GM21528 (cell line): ENCODE measurements around the gene KCNE2.
"Not testable (repeated sequence)": the region's sequence is repeated elsewhere in the genome, so short reads cannot be mapped to it uniquely, and the experiment has no call there.

Experiments used
- ATAC-seq: cut with Tn5 transposase; IDR thresholded peaks from one replicate; pipeline ENCODE4 v1.9.1; 2021; ENCODE audit warnings: mild to moderate bottlenecking, moderate library complexity; ENCODE audit not compliant: unreplicated experiment, low FRiP score

Gene KCNE2

GRCh38 chr21:34352556-34352955 lies 11.2 kb upstream of the KCNE2 start:
- no peak for ATAC-seq

DNA sequence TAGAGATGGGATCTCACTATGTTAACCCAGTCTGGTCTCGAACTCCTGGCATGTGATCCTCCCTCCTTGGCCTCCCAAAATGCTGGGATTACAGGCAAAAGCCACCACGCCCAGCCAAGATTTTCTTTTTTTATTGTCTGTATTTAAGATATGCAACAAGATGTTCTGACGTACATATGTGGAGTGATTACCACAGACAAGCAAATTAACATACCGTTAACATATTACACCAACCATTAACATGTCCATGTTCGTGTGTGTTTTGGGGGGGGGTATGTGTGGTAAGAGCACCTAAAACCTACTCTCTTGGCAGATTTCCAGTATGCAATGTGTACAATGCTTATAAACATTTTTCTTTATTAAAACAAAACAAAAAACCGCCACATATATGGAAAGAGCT lies 10.6 kb upstream of the KCNE2 start:
- no peak for ATAC-seq

DNA sequence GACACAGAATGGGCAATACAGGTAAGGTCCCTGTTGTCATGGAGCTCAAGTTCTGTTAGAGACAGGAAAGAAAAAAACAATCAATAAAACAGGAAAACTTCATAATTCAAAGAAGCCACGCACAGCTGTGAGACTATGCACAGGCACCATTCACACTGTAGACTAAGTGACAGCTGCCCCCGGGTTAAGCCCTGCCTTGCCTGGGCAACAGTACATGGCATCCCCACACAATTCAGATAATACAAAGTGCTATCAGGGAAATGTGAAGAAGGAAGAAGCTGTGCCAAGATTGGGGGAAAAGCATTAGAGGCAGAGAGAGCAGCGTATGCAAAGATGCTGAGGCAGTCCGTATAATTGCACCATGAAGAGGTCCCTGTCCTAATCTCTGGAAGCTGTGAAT lies 9.0 kb upstream of the KCNE2 start:
- no peak for ATAC-seq

DNA sequence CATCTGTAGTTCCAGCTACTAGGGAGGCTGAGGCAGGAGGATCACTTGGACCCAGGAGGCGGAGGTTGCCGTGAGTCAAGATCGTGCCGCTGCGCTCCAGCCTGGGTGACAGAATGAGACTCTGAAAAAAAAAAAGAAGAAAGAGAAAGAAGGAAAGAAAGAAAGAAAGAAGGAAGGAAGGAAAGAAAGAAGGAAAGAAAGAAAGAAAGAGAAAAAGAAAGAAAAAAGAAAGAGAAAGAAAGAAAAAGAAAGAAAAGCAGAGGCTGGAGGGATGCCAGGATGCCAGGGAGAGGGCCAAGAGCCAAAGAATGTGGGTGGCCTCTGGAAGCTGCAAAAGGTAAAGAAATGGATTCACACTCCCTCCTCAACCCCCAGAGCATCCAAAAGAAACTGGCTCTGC lies 8.2 kb upstream of the KCNE2 start:
- no peak for ATAC-seq

DNA sequence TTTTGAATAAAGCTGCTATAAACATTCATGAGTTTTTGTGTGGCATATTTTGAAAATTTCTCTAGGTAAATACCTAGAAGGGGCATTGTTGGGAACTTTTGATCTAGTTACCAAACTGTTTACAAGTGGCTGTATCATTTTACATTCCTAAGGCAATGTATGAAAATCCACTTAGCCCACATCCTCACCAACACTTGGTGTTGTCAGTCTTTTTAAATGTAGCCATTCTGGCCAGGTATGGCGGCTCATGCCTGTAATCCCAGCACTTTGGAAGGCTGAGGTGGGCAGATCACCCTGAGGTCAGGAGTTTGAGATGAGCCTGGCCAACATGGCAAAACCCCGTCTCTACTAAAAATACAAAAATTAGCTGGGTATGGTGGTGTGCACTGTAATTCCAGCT lies 5.9 kb upstream of the KCNE2 start:
- ATAC-seq = no peak

DNA sequence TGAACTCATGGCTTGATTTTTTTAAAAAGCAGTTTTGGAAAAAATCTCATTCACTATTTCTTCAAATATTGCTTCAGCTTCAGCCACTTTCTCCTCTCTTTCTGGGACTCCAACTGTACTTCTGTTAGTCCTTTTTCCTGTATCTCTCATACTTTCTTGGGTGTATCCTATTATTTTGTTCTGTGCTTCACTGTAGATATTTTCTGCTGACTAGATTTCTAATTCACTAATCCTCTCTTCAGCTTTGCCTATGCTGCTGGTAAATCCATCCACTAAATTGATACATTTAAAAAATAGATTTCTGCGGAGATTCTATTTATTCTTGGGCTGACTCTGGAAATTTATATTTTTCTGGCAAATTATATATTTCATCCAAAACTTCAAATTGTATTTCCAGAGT lies 4.9 kb upstream of the KCNE2 start:
- no peak for ATAC-seq

- ATAC-seq = no peak
Observed at GRCh38 chr21:34360488-34361241, 3.1 kb upstream of the KCNE2 start.

DNA sequence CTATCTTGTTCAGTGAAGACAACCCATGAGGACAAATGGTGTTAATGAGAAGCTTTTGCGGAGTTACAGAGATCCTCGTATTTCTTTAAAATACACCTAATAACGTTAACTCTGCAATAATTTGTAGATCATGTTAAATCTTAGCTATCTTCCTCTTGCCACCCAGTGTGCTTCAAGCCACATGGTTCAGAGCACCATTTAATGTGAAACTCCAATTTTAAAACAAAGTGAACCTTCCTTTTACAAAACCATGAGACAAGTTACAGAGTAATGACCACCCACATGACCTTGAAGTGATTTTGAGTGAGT lies 1.7 kb upstream of the KCNE2 start:
- no peak for ATAC-seq

DNA sequence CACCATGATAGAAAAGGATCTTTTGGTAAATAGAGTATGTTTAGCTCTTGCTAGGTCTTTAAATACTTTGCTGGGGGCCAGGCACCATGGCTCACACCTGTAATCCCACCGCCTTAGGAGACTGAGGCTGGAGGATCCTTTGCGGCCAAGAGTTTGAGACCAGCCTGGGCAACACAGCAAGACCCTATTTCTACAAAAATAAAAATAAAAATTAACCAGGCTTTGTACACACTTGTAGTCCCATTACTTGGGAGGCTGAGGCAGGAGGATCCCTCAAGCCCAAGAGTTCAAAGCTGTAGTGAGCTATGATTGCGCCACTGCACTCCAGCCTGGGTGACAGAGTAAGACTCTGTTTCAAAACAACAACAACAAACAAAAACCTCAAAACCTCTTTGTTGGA lies 1.1 kb upstream of the KCNE2 start:
- no peak for ATAC-seq

DNA sequence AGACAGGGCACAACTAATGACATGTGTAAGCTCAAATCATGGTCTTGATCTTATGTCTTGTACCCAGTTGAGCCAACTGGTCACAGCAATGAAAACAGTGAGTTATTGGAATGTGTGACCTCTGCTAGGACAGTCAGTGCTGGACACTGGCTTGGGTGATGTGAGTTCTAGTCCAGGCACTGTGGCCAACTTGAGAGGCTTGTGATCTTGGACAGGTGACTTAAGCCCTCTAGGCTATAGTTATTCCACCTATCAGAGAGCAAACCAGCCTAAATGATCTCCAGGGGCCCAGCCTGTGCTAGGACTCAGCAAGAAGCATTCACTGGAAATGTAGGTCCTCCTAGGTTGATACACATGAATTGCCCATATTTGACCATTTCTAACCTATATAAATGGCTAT lies 1.1 kb downstream of the KCNE2 start:
- no peak for ATAC-seq

GRCh38 chr21:34365809-34366208 lies 2.0 kb downstream of the KCNE2 start:
- no peak for ATAC-seq

DNA sequence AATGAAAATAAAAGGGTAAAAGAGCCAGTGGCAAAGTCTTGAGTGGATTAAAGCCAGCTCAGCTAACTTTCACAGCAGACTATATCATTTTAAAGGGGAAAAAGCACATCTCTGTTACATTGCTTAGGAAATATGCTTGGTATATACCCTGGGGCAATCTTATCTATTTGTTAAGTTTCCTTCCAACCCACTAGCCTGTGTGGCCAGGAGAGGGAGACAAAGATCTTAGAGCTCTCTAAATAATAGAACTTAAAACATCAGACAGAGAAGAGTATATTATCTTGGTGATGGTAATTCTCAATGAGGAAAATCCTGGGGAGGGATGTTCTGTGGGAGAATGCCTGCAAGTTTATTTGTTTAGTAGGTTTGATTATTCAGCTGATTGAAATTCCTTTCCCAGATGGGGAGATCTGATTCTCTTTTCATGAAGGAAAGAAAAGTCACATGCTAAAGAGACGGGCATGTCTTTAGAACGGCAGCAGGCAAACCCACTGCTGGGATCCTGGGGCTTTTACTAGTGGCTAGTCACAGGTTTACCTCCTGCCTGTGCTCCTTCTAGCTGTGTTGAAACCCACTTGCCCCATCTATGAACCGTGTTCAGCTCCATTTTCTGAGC lies 3.6 kb downstream of the KCNE2 start:
- ATAC-seq = no peak

DNA sequence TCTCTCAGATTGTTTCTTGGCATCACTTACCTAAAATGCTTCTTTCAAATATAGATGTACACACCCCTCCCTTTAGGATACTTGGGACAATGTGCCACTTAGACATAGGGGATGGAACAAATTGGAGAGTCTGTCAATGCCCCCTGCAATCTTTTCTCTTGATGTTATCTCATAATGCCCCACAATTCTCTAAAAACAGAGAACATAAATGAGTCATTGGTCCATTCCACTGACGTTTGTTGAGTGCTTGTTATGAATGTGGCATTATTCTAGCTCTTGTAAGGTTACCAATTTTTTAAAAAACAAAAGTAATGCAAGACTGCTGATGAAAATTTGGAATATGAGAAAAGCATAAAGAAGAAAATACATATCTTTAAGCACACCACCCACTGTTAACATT lies 5.9 kb downstream of the KCNE2 start:
- ATAC-seq = no peak

DNA sequence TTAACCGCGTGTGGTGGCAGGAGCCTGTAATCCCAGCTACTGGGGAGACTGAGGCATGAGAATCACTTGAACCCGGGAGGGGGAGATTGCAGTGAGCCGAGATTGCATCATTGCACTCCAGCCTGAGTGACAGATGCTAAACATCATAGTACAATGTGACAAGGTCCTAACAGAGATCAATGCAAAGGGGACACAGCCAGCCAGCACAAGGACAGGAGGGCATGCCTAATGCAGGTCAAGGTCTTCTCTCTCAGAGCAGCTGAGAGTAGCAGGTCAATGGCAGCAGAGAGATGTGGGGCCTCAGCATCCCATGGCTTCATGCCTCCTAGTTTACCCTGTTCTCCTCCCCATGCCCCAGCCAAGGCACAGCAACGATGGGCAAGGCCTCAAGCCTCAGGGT lies 8.5 kb downstream of the KCNE2 start:
- no peak for ATAC-seq

- not testable (repeated sequence) for ATAC-seq
Observed at GRCh38 chr21:34374462-34374861, 10.7 kb downstream of the KCNE2 start.

- ATAC-seq = peak; percentile 79
Observed at GRCh38 chr21:34374940-34375618, 11.3 kb downstream of the KCNE2 start, which contains the start of gene SMIM11. Gene SMIM11, plus strand, starts transcription at chr21:34375507. Its CDS starts 3,998 bp downstream, at chr21:34379505.

DNA sequence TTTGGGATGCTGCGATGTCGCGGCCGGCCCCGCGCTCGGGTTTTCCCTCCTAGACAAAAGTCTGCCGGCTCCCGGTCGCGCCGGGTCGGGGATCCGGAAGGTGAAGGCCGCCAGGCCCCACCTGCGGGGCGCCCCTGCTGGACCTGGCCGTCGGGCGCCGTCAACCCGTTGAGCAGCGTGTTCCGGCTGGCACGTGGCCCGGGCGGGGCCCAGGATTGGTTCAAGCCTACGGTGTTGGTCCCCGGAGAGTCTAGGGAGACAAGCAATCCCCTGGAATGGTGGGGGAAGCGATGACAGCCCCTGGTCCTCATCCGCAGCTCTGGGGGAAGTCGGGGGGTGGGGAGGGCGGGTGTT lies 11.8 kb downstream of the KCNE2 start:
- peak; percentile 46 for ATAC-seq

- ATAC-seq = not testable (repeated sequence)
Observed at GRCh38 chr21:34383138-34383537, 19.3 kb downstream of the KCNE2 start.

DNA sequence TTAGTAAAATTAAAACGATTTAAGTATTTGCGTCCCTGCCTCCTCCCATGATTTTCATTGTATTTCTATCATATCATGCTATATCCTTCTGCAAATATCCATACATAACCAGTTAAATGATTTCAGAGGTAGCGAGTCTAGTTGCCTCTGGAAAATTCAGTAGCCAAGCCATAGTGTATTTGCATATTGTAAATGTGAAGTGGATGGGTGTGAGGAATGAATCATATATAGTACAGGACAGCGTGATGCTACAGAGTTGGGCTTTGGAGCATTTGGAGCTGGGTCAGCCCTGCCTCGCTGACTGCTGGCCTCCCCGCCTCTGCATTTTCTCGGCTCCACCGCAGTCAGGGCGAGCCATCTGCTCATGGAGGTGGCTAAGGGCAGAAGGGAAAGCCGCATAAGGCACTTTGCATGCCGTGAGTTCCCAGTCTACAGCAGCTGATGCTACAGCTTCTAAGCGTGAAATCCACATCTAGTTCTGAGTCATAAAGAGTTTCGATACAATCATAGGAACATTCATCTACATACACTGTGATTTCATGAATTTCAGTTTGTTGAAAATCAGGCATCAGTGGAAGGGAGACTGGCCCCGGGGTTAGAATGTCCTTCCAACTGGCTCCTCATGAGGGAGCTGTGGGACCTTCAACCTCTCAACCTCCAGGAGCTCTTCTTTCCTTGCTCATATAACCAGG lies 20.1 kb downstream of the KCNE2 start:
- peak; percentile 94 for ATAC-seq

GRCh38 chr21:34400522-34400921 lies 36.7 kb downstream of the KCNE2 start:
- not testable (repeated sequence) for ATAC-seq

DNA sequence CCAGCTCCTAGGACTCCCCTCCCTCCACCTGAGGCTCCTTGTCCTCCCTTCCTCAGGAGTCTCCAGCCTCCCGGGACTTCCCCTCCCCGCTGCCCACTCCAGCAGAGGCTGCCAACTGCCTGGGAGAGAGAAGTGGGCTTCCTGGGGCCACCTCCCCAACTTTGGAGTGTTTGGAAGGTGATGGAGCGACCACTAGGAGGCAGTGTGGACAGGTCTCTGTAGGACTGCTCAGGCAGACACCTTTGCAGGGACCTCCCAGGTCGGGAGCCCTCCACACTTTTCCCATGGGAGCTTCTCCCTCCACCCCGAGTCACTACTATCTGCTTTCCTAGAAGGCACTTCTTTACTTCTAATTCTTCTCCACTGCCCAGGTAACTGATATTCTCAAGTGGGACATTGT lies 40.9 kb downstream of the KCNE2 start:
- not testable (repeated sequence) for ATAC-seq
